ENCODE measurements around the gene PPP3CB.

PPP3CB gene

DNA sequence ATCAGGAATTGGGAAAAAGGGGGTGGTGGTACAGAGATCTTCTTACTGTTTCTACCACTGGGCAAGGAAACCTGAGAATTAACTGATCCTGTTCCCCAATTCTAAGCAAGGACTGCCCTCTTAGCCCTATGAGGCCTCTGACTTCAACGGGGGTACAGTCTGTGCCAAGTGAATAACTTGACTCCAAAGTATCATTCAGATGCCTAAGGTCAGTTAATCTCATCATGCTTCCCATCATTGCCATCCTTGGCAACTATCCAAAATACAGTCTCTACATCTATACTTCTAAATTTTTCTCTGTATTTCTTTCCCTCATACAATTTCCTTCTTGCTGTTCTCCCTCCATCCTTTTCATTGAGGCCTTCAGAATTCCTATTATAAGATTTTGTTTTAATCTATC is 10.5 kb downstream of the PPP3CB start:
- no peak for DNase-seq (ENCODE audit: low read depth in 1 of 2, low spot score in 1 of 2)

- no peak for DNase-seq (ENCODE audit: low read depth in 1 of 2, low spot score in 1 of 2)
Measured at GRCh38 chr10:73480158-73480557, 15.7 kb downstream of the PPP3CB start.

DNA sequence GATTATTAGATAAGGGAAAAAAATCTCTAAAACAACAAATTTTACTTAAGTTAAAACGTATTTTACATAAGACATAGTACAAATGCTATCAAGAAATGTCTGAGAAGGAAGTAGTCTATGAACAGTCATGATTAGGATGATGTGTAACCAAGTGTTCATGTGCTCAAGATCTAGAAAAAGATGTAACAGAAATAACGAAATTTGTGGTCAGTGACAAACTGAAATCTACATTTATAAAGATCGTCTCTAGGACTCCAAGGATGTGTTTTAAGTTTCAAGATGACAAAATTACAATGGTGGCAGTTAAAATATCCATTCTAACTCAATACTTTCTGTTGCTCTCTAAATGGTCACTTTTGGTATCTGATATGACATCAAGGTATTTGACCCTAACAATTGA is 17.2 kb downstream of the PPP3CB start:
- no peak for DNase-seq (ENCODE audit: low read depth in 1 of 2, low spot score in 1 of 2)

DNA sequence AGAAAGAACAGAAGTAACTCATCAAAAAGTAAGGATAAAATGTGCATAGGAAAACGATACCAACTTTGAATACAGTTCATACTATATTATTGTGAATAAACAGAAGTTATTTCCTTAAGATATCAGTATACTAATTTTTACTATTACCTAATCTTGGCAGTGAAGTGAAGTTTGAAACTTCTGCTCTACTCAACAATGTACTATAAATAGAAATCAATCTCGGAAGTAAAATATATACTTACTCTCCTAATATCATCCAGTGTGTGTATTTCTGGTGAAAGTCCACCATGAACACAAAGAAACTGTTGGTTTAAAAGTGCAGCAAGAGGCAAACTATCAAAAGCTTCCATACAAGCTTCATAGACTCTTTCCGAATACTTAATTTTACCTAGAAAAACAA is 24.6 kb downstream of the PPP3CB start:
- DNase-seq (ENCODE audit: low read depth in 1 of 2, low spot score in 1 of 2) = no peak

DNA sequence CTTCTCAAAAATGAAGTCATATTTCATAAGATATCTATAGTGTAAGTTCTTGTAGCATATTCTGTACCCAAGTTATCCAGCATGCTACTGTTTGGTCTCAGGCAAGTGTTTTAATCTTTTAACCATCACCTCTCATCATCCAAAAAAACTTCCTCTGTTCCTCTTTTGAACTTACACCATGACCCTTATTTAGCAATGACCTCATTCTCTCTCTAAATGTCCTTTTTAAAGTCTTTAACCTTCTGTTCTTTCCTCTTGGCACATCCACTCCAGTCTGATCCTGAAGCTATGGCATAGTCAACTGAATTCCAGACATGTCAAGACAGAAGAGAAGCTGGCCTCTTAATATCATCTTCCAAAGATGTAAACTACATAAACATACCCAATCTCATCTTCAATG is 26.2 kb downstream of the PPP3CB start:
- no peak for DNase-seq (ENCODE audit: low read depth in 1 of 2, low spot score in 1 of 2)

GRCh38 chr10:73467206-73467605 is 28.6 kb downstream of the PPP3CB start:
- DNase-seq (ENCODE audit: low read depth in 1 of 2, low spot score in 1 of 2) = no peak

GRCh38 chr10:73465978-73466726 is 29.7 kb downstream of the PPP3CB start:
- no peak for DNase-seq (ENCODE audit: low read depth in 1 of 2, low spot score in 1 of 2)

GRCh38 chr10:73460897-73461296 is 34.9 kb downstream of the PPP3CB start:
- no peak for DNase-seq (ENCODE audit: low read depth in 1 of 2, low spot score in 1 of 2)

DNA sequence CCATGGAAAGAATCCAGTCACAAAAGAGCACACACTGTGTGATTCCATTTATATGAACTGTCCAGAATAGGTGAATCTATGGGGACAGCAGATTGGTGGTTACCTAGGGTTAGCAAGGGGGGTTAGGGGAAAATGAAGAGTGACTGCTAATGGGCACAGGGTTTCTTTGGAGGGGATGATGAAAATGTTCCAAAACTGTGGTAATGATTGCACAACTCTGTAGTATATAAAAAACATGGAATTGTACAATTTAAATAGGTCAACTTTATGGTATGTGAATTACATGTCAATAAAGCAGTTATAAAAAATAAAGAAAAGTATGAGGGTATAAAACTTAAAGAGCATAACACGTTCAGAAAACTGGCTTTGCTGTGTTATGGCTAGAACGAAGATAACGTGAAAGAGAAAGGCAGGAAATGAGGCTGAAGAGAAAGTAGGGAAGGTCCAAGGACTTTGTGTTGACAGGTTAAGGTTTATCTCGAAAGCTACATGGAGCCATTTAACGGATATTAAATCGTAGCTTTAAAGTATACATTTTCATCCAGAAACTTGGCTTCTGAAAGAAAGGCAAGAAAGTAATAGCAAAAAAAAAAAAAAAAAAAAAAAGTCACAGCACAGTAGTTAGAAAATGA is 36.0 kb downstream of the PPP3CB start:
- no peak for DNase-seq (ENCODE audit: low read depth in 1 of 2, low spot score in 1 of 2)

DNA sequence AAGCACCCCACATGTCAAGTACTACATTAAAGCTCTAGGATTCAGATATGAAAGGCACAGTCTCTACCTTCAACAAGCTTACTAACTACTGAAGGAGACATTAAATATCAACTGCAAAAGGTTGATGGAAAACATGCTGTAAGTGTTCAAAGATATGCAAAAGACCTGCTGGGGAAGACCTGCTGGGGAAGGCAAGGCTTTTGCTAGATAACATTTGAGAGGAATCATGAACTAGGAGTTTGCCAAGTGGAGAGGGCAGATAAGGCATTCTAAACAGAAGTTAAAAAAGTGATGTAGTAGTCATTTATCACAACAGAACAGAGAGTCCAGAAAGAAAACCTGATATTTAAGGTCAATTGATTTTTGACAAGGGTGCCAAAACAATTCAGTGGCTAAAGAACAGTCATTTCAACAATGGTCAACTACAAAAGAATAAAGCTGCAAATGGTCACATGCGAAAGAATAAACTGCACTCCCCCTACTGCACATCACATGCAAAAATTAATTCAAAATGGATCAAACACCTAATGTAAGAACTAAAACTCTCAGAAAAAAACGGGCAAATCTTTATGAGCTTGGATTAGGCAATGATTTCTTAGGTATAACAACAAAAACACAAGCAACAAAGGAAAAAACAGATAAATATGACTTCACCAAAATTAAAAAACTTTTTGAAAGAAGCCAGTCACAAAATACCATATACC is 39.5 kb downstream of the PPP3CB start:
- DNase-seq (ENCODE audit: low read depth in 1 of 2, low spot score in 1 of 2) = no peak

DNA sequence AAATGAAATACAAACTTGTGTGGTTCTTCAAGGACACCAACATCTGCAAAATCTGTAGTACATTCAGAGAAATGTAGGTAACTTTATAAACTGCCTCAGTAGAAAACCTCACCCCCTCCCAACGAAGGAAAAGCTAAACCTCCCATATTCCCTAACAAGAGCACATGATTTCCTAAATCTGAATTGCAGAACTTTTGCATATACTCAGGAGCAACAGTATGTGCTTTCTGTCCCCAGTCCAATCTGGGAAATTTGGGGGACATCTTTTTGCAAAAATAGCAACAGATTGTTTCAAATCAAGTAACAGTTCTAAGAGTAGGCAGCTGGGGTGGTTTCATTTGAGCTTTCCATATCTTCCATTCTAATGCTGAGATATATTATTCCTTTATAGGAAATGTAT is 46.7 kb downstream of the PPP3CB start:
- no peak for DNase-seq (ENCODE audit: low read depth in 1 of 2, low spot score in 1 of 2)

- DNase-seq (ENCODE audit: low read depth in 1 of 2, low spot score in 1 of 2) = no peak
Measured at GRCh38 chr10:73448384-73448783, 47.4 kb downstream of the PPP3CB start.

DNA sequence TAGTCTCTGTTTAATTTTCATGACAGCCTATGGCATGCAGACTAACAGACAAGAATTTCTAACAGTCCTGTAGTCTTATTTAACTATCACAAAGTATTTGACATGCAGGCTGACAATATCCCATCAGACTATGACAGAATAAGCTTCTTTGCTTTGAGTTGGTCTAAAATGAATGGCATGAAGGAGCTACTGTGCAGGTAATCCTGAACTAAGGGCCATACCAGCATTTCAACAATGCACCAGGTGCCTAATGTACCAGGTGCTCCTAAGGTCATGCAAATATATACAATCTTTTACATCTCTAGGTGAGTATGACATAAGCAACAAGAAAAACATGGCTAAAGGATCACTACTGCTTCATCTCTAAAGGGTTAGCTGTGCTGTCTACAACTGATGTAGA is 48.9 kb downstream of the PPP3CB start:
- DNase-seq (ENCODE audit: low read depth in 1 of 2, low spot score in 1 of 2) = no peak

DNA sequence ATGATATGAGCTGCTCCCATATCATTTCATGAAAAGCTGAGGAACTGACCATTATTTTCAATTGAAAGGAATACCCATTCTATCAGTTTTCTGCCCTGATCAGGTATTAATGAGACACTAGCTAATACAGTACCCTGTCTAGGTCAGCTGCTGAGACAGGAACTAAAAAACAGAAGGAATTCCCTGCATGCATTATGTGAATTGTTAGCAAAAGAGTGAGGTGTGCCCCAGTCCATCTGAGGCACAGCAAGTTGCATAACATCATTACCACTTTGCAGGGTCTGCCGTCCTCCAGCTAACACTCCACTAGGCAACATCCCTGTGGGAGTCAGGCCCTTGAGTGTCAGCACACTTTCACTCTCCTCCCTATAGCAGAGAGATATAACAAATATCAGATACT is 51.4 kb downstream of the PPP3CB start:
- DNase-seq (ENCODE audit: low read depth in 1 of 2, low spot score in 1 of 2) = no peak

DNA sequence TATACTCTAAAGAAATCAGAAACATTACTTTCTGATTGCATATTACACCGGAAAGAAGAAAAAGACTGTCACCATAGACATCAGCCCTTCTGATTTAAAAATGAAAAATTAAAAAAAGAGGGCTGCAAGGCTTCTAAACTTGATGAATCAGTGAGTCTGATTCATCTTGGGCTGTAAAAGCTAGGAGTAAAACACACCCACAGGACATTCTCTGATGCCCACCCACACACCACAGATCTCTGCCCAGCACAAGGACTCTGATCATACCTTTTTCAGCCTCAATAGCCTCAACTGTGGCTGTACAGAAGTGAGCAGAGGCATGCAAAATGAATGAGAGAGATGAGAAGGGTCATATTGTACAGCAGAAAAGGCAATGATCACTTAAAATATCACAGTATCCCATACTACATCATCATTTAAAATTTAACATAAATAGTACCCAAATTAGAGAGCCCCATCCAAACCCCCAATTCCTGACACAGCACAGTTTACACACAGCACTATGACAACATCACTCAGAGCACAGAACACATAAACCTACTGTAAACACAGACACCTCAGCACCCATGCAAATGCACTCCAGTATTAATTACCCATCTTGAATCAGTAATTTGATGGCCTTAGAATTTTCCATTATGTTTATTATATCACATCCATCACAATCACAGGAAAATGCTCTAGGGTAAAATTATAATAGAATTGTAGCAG is 56.1 kb downstream of the PPP3CB start:
- DNase-seq (ENCODE audit: low read depth in 1 of 2, low spot score in 1 of 2) = no peak

- DNase-seq (ENCODE audit: low read depth in 1 of 2, low spot score in 1 of 2) = no peak
Measured at GRCh38 chr10:73439055-73439454, 56.8 kb downstream of the PPP3CB start.

DNA sequence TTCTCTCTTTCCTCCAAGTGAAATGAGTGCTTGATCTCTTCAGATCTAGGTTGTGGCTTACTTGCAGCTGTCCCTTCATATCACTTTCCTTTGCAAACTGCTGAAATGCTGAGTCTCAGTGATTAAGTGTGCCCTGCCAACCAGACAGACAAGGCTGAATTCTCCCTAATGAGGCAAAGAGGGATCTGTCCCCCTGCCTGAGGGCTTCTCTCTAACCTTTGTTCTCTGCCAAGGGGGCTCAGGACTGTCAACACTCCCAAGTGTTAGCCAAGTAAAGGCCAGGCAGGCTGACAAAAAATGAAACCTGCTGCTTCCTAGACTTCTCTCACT is 62.3 kb downstream of the PPP3CB start, which contains the start of gene MSS51:
MSS51 (minus strand) TSS at position 24 of the 330 bp plus-strand sequence. CDS start 5,277 bp downstream, outside the sequence.
- DNase-seq (ENCODE audit: low read depth in 1 of 2, low spot score in 1 of 2) = no peak

GRCh38 chr10:73432646-73433537 is 62.9 kb downstream of the PPP3CB start:
- no peak for DNase-seq (ENCODE audit: low read depth in 1 of 2, low spot score in 1 of 2)

DNA sequence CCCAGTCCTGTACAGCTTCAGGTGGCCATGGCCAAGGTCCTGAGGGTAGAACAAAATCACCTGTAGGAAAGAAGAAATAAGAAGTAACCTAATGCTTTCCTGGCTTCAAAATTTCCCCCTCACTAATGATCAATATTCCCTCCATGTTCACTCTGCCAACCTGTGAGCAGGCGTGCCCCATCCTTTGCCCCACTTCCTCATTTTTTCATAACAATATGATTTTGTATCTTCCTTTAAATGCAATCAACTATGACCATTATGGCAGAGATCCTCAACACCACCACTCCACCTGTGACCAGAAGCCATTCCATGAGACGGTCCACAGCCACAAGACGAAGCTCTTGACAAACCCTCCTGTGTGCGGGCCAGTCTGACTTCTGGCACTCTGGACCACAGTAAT is 69.5 kb downstream of the PPP3CB start:
- DNase-seq (ENCODE audit: low read depth in 1 of 2, low spot score in 1 of 2) = no peak

- no peak for DNase-seq (ENCODE audit: low read depth in 1 of 2, low spot score in 1 of 2)
Measured at GRCh38 chr10:73424478-73424877, 71.3 kb downstream of the PPP3CB start.

DNA sequence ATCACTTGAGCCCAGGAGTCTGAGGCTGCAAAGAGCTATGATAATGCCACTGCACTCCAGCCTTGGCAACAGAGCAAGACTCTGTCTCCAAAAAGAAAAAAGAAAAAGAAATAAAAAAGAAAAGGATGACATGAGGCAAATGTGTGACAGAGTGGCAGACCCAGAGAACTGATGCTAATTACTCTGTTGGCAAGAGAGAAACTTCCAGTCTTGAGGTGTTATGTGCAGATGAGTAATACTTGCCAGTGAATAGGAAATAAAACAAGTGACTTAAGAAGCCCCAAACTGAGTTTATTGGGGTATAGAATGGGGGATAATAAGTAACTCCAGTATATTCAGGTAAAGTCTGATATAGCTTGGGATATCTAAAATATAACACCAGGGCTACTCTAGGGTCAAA is 72.5 kb downstream of the PPP3CB start:
- DNase-seq (ENCODE audit: low read depth in 1 of 2, low spot score in 1 of 2) = no peak
